ENCODE results near the gene DECR2.

The DECR2 gene

GRCh38 chr16:430904-431303 lies 29.2 kb downstream of the DECR2 start:
- Histone ChIP-seq H3K36me3 (ENCODE audit: insufficient read depth, low read length) (peaks cover 45% of the 10 kb centered on the region), H3K27me3 (ENCODE audit: insufficient read depth, low read length) (no peaks in the 10 kb centered on the region), H3K9me3 (ENCODE audit: low read length) (peaks cover 4% of the 10 kb centered on the region), H3K4me1 (ENCODE audit: insufficient read depth, low read length) (peaks cover 22% of the 10 kb centered on the region), H3K4me3 (ENCODE audit: low read length) (no peak overlapping the region), H2AFZ (ENCODE audit: low read depth, low read length) (no peak overlapping the region)

DNA sequence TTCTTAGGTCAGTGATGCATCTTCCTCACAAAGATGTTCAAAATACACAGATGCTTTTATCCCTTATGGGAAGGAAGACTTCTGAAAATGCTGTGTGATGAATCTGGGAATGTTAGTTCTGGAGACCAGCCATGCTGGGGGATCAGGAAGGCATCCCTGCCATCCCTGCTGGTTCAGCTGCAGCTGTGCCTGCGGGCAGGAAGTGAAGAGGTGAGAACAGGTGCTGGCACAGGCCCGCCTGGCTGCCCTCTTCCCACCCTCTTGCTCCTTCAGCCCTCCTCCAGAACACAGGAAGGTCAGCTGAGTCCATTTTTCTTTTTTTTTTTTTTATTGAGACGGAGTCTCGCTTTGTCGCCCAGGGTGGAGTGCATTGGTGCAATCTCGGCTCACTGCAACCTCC lies 38.9 kb downstream of the DECR2 start:
- H2AFZ ChIP-seq (ENCODE audit: low read depth, low read length), result no peak overlapping the region
- H3K27me3 ChIP-seq (ENCODE audit: insufficient read depth, low read length), result no peaks in the 10 kb centered on the region
- peaks cover 36% of the 10 kb centered on the region for H3K36me3 ChIP-seq (ENCODE audit: insufficient read depth, low read length)
- H3K4me1 ChIP-seq (ENCODE audit: insufficient read depth, low read length), result peaks cover 10% of the 10 kb centered on the region
- H3K9me3 ChIP-seq (ENCODE audit: low read length), result peaks cover 6% of the 10 kb centered on the region
- no peak overlapping the region for H3K4me3 ChIP-seq (ENCODE audit: low read length)

GRCh38 chr16:441447-441846 lies 39.8 kb downstream of the DECR2 start:
- H3K4me1 ChIP-seq (ENCODE audit: insufficient read depth, low read length), result peaks cover 10% of the 10 kb centered on the region
- no peak overlapping the region for H3K4me3 ChIP-seq (ENCODE audit: low read length)
- H3K36me3 ChIP-seq (ENCODE audit: insufficient read depth, low read length), result peaks cover 32% of the 10 kb centered on the region
- no peaks in the 10 kb centered on the region for H3K27me3 ChIP-seq (ENCODE audit: insufficient read depth, low read length)
- H2AFZ ChIP-seq (ENCODE audit: low read depth, low read length), result no peak overlapping the region
- peaks cover 6% of the 10 kb centered on the region for H3K9me3 ChIP-seq (ENCODE audit: low read length)

GRCh38 chr16:442976-443375 lies 41.3 kb downstream of the DECR2 start:
- Histone ChIP-seq H3K4me3 (ENCODE audit: low read length) (no peak overlapping the region), H3K27me3 (ENCODE audit: insufficient read depth, low read length) (no peaks in the 10 kb centered on the region), H3K9me3 (ENCODE audit: low read length) (peaks cover 6% of the 10 kb centered on the region), H3K36me3 (ENCODE audit: insufficient read depth, low read length) (peaks cover 28% of the 10 kb centered on the region), H3K4me1 (ENCODE audit: insufficient read depth, low read length) (peaks cover 10% of the 10 kb centered on the region), H2AFZ (ENCODE audit: low read depth, low read length) (no peak overlapping the region)

DNA sequence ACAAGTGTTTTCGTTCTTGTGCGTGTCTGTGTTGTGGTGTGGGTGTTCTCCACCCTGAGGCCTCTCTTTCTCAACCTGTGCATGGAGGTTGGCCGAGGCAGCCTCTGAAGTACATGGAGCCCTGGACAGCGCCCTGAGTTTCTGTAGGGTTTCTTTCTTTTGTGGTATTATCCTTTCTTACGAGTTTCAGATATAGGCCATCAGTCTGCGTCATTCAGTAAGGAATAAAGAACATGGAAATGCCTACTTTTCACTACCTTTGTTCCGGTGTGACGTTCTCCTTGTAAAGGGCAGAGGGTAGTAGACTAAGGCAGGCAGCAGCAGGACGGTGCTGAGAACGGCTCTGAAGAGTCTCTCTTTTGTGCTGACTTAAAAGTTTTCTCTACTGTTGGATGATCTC lies 42.3 kb downstream of the DECR2 start:
- Histone ChIP-seq H3K4me3 (ENCODE audit: low read length) (no peak overlapping the region), H3K36me3 (ENCODE audit: insufficient read depth, low read length) (peaks cover 25% of the 10 kb centered on the region), H3K9me3 (ENCODE audit: low read length) (peaks cover 6% of the 10 kb centered on the region), H3K27me3 (ENCODE audit: insufficient read depth, low read length) (no peaks in the 10 kb centered on the region), H2AFZ (ENCODE audit: low read depth, low read length) (no peak overlapping the region), H3K4me1 (ENCODE audit: insufficient read depth, low read length) (peaks cover 10% of the 10 kb centered on the region)

DNA sequence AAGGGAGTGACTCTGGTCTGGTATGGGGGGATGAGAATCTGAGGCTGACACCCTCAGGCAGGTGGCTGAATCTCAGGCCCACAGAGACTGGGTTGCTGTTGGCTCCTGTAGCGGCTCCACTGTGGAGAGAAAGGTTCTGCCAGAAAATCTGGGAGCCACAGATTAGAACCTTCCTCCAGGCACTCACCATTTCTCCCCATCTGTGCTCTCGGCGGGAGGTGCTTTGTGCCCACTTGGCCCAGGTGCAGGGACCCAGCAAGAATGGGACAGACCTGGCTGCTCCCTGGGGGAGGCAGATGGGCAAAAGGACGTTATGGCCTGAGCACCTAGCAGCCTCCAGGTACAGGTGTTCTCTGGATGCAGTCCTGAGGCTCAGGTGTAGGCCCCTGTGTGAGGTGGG lies 43.9 kb downstream of the DECR2 start:
- Histone ChIP-seq H3K4me3 (ENCODE audit: low read length) (no peak overlapping the region), H2AFZ (ENCODE audit: low read depth, low read length) (no peak overlapping the region), H3K36me3 (ENCODE audit: insufficient read depth, low read length) (peaks cover 16% of the 10 kb centered on the region), H3K9me3 (ENCODE audit: low read length) (peaks cover 6% of the 10 kb centered on the region), H3K27me3 (ENCODE audit: insufficient read depth, low read length) (no peaks in the 10 kb centered on the region), H3K4me1 (ENCODE audit: insufficient read depth, low read length) (peaks cover 13% of the 10 kb centered on the region)

GRCh38 chr16:450385-450784 lies 48.7 kb downstream of the DECR2 start:
- H3K36me3 ChIP-seq (ENCODE audit: insufficient read depth, low read length), result peaks cover 3% of the 10 kb centered on the region
- H3K9me3 ChIP-seq (ENCODE audit: low read length), result no peaks in the 10 kb centered on the region
- H2AFZ ChIP-seq (ENCODE audit: low read depth, low read length), result no peak overlapping the region
- no peak overlapping the region for H3K4me3 ChIP-seq (ENCODE audit: low read length)
- peaks cover 4% of the 10 kb centered on the region for H3K4me1 ChIP-seq (ENCODE audit: insufficient read depth, low read length)
- no peaks in the 10 kb centered on the region for H3K27me3 ChIP-seq (ENCODE audit: insufficient read depth, low read length)

- Histone ChIP-seq H3K9me3 (ENCODE audit: low read length) (no peaks in the 10 kb centered on the region), H3K4me3 (ENCODE audit: low read length) (no peak overlapping the region), H2AFZ (ENCODE audit: low read depth, low read length) (no peak overlapping the region), H3K27me3 (ENCODE audit: insufficient read depth, low read length) (no peaks in the 10 kb centered on the region), H3K4me1 (ENCODE audit: insufficient read depth, low read length) (peaks cover 4% of the 10 kb centered on the region), H3K36me3 (ENCODE audit: insufficient read depth, low read length) (peaks cover 3% of the 10 kb centered on the region)
Observed at GRCh38 chr16:450785-451512, 49.3 kb downstream of the DECR2 start.

- Histone ChIP-seq H3K27me3 (ENCODE audit: insufficient read depth, low read length) (no peaks in the 10 kb centered on the region), H3K4me3 (ENCODE audit: low read length) (no peak overlapping the region), H3K4me1 (ENCODE audit: insufficient read depth, low read length) (peaks cover 12% of the 10 kb centered on the region), H2AFZ (ENCODE audit: low read depth, low read length) (no peak overlapping the region), H3K36me3 (ENCODE audit: insufficient read depth, low read length) (peaks cover 5% of the 10 kb centered on the region), H3K9me3 (ENCODE audit: low read length) (no peaks in the 10 kb centered on the region)
Observed at GRCh38 chr16:454397-454940, 52.8 kb downstream of the DECR2 start.

DNA sequence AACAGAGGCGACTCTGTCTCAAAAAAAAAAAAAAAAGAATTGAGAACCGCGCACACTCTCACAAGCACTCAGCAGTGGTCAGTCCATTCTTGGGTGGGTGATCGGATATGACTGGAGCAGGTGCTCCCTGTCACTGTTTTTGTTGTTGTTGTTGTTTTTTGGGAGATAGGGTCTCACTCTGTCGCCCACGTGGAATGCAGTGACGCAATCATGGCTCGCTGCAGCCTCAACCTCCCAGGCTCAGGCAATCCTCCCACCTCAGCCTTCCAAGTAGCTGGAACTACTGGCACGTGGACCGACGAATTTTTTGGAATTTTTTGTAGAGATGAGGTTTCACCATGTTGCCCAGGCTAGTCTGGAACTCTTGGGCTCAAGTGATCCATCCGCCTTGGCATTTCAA lies 53.8 kb downstream of the DECR2 start:
- Histone ChIP-seq H3K4me3 (ENCODE audit: low read length) (no peak overlapping the region), H3K9me3 (ENCODE audit: low read length) (no peaks in the 10 kb centered on the region), H3K27me3 (ENCODE audit: insufficient read depth, low read length) (no peaks in the 10 kb centered on the region), H3K36me3 (ENCODE audit: insufficient read depth, low read length) (peaks cover 5% of the 10 kb centered on the region), H2AFZ (ENCODE audit: low read depth, low read length) (no peak overlapping the region), H3K4me1 (ENCODE audit: insufficient read depth, low read length) (peaks cover 8% of the 10 kb centered on the region)

DNA sequence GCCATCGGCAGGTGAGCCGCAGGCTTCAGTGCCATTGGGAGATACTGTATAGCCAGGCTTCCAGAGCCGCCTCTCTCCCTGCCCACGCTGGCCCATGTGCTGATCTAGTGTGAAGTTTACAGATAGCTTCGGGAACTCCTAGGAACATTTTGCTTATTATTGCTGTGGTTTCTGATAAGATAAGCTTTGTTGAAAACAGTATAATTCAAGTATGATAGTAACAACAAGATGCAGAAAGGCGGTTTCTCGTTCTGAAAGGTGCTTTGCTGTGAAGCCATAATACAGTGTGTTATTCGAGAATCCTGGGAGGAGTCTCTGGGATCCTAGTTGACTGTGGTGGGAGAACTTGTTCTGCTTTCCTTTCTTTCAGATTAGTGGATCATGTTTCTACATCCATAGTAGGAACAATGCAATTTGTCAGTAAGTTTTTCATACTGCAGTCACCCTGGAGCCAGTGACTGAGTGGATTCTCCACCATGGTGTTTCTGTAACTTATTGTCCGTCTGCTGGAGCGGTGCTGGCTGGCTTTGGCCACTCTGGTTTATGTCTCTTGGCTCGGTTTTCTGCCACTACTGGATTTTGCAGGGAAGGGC lies 55.3 kb downstream of the DECR2 start:
- no peak overlapping the region for H2AFZ ChIP-seq (ENCODE audit: low read depth, low read length)
- peaks cover 16% of the 10 kb centered on the region for H3K36me3 ChIP-seq (ENCODE audit: insufficient read depth, low read length)
- no peaks in the 10 kb centered on the region for H3K27me3 ChIP-seq (ENCODE audit: insufficient read depth, low read length)
- no peaks in the 10 kb centered on the region for H3K9me3 ChIP-seq (ENCODE audit: low read length)
- H3K4me3 ChIP-seq (ENCODE audit: low read length), result no peak overlapping the region
- peaks cover 8% of the 10 kb centered on the region for H3K4me1 ChIP-seq (ENCODE audit: insufficient read depth, low read length)

DNA sequence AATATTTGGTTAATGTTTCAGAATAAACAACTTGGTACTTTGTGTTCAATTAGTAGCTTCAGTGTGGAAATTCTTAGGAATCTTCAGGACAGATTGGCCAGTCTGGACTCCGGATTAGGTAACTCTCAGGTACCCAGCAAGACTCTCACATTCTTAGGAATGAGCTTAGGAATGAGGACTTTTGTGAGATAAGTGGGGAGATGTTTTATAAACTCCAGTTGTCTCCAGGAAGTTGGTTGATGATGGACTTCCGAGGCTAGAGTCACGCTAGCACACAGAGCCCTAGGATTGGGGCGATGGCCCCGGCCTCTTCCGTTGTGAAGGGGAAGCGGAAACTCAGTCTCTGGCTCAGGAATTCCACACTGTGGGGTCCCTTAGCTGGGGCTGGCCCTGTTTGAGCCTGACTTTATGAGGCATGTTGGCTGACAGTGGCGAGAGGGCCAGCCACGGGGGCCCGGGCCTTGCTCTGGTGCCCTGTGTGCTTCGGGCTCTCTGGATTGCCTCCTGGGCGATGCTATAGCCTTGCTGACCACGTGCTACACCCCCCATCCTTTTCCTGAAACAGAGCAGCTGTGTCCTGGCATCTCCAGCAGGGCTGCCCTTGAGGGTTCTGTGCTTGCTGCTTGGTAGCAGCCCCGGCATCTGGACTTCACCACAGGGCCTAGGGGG lies 56.2 kb downstream of the DECR2 start:
- no peak overlapping the region for H2AFZ ChIP-seq (ENCODE audit: low read depth, low read length)
- H3K4me3 ChIP-seq (ENCODE audit: low read length), result no peak overlapping the region
- no peaks in the 10 kb centered on the region for H3K27me3 ChIP-seq (ENCODE audit: insufficient read depth, low read length)
- H3K4me1 ChIP-seq (ENCODE audit: insufficient read depth, low read length), result peaks cover 8% of the 10 kb centered on the region
- no peaks in the 10 kb centered on the region for H3K9me3 ChIP-seq (ENCODE audit: low read length)
- H3K36me3 ChIP-seq (ENCODE audit: insufficient read depth, low read length), result peaks cover 24% of the 10 kb centered on the region

- Histone ChIP-seq H3K4me3 (ENCODE audit: low read length) (no peak overlapping the region), H3K9me3 (ENCODE audit: low read length) (no peaks in the 10 kb centered on the region), H2AFZ (ENCODE audit: low read depth, low read length) (no peak overlapping the region), H3K36me3 (ENCODE audit: insufficient read depth, low read length) (peaks cover 36% of the 10 kb centered on the region), H3K27me3 (ENCODE audit: insufficient read depth, low read length) (no peaks in the 10 kb centered on the region), H3K4me1 (ENCODE audit: insufficient read depth, low read length) (peaks cover 8% of the 10 kb centered on the region)
Observed at GRCh38 chr16:459761-460160, 58.1 kb downstream of the DECR2 start.

Data from neuron (in vitro differentiated cells).